Stimulated activated memory B cell treated with anti-CD40 and anti-IgM and Interleukin-4, amounts not matched to agents 10 μg/mL and 1 μg/mL and 100 μg/mL, for 72 hours (primary cell): ENCODE results near the gene GNAI2.
A peak's percentile ranks its signal among the peaks of the same experiment; 100 is the strongest.
"Not testable (repeated sequence)": the region's sequence is repeated elsewhere in the genome, so short reads cannot be mapped to it uniquely, and the experiment has no call there.

ENCODE experiments used
- ATAC-seq: fragments of 150-1000 bp; cut with Tn5 transposase; 2 replicates; pipeline ENCODE4 v1.10.0; 2021
- H3K27ac Mint-ChIP-seq: one replicate; pipeline ENCODE4 v1.8.0; 2022; ENCODE audit warnings: mild to moderate bottlenecking, mixed read lengths
- H3K27me3 Mint-ChIP-seq: one replicate; pipeline ENCODE4 v1.8.0; 2022; ENCODE audit warnings: mixed read lengths
- H3K36me3 Mint-ChIP-seq: one replicate; pipeline ENCODE4 v1.8.0; 2022; ENCODE audit warnings: mixed read lengths
- H3K4me1 Mint-ChIP-seq: one replicate; pipeline ENCODE4 v1.8.0; 2022; ENCODE audit warnings: mixed read lengths
- H3K4me3 Mint-ChIP-seq: one replicate; pipeline ENCODE4 v1.8.0; 2022; ENCODE audit warnings: mild to moderate bottlenecking, moderate library complexity, mixed read lengths
- H3K9me3 Mint-ChIP-seq: one replicate; pipeline ENCODE4 v1.8.0; 2022; ENCODE audit warnings: mixed read lengths

GNAI2 gene

DNA sequence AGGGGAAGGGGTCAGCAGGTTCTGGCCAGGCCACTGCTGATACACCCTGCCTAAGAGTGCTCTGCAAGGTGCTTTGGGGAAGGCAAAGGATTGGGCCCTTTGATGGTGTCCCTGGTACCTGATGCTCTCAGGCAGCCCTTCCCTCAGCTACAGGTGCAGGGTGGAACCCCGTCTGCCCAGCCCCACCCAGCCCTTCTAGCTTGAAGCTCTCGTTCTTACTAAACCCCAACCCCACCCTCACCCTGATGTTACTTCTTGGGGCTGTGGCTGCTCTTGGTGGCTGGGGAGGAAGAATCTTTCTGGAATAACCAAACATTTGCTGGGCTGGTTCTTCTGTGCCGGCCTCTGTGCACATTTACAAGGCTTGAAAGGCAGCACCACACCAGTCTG, 6.4 kb downstream of the GNAI2 start:
- H3K9me3 Mint-ChIP-seq: no peaks in the 10 kb centered on the region
- H3K27me3 Mint-ChIP-seq: no peaks in the 10 kb centered on the region
- peaks cover 96% of the 10 kb centered on the region for H3K4me1 Mint-ChIP-seq
- peak overlapping the region; percentile 95 for H3K27ac Mint-ChIP-seq
- peak overlapping the region; percentile 69 for H3K4me3 Mint-ChIP-seq
- H3K36me3 Mint-ChIP-seq: peaks cover 24% of the 10 kb centered on the region
- ATAC-seq: no peak

DNA sequence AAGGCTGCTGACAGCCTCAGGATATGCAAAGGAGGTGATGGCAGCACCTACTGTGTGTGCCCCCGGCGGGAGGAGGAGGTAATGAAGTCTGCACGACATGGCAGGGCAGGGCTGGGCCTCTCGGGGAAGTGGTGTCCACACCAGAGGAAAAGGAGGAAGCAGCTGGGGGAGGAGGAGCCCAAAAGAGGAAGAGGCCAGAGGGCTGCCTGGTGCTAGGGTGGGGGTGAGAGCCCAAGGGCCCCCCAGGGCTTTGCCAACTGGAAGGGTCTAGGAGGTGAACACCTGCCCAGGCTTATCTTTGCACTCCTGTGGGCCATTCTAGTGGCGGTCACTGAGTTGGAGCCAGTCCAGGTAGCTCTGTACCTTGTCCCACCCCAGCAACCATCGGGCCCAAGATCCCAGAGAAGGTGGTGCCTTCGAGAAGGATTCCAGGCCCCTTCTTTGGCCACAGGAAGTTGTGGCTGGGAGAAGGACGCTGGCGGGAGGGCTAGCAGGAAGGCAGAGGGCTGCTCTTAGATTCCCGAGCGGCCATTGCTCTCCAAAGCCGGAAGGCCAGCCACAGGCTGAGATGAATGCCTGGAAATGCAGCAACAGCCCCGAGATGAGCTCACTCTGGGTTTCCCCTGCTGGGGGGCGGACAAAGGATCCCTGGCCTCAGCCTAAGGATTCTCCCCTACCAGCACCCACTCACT, 7.0 kb downstream of the GNAI2 start:
- Mint-ChIP-seq H3K36me3 (peaks cover 17% of the 10 kb centered on the region), H3K27me3 (no peaks in the 10 kb centered on the region), H3K9me3 (no peaks in the 10 kb centered on the region), H3K4me1 (peaks cover 98% of the 10 kb centered on the region), H3K27ac (peak overlapping the region; percentile 95), H3K4me3 (peak overlapping the region; percentile 69)
- peak; percentile 79 for ATAC-seq

DNA sequence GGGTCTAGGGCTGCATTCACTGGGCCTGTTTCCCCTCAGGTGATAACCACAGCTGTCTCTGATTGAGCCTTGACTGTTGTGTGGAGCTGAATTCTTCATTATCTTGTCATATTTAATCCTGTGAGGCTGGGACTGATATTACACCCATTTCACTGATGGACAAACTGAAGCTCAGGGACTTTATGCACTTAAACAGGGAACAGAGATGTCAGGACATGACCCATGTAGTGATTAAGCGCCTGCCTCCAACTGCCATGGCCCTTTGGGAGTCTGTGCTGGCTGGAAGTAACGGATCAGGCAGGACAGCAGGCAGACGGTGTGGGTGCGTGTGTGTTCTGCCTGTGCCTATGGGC, 7.5 kb downstream of the GNAI2 start:
- ATAC-seq: no peak
- peak overlapping the region; percentile 95 for H3K27ac Mint-ChIP-seq
- peak overlapping the region; percentile 69 for H3K4me3 Mint-ChIP-seq
- no peaks in the 10 kb centered on the region for H3K9me3 Mint-ChIP-seq
- peaks cover 18% of the 10 kb centered on the region for H3K36me3 Mint-ChIP-seq
- H3K27me3 Mint-ChIP-seq: no peaks in the 10 kb centered on the region
- H3K4me1 Mint-ChIP-seq: peaks cover 97% of the 10 kb centered on the region

DNA sequence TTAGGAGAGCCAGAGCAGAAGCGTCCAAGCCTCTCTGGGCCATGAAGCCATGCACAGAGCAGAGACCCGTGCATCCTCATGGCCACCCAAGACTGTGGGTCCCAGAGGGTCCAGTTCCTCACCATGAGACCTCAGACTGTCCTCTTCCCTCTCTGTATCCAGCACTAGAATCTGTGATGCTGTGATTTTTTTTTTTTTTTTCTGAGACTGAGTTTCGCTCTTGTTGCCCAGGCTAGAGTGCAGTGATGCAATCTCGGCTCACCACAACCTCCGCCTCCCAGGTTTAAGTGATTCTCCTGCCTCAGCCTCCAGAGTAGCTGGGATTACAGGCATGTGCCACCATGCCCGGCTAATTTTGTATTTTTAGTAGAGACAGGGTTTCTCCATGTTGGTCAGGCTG, 8.8 kb downstream of the GNAI2 start:
- not testable (repeated sequence) for H3K9me3 Mint-ChIP-seq, ATAC-seq, H3K27me3 Mint-ChIP-seq
- peaks cover 13% of the 10 kb centered on the region for H3K36me3 Mint-ChIP-seq
- peaks cover 97% of the 10 kb centered on the region for H3K4me1 Mint-ChIP-seq
- peak overlapping the region; percentile 95 for H3K27ac Mint-ChIP-seq
- H3K4me3 Mint-ChIP-seq: peak overlapping the region; percentile 77

DNA sequence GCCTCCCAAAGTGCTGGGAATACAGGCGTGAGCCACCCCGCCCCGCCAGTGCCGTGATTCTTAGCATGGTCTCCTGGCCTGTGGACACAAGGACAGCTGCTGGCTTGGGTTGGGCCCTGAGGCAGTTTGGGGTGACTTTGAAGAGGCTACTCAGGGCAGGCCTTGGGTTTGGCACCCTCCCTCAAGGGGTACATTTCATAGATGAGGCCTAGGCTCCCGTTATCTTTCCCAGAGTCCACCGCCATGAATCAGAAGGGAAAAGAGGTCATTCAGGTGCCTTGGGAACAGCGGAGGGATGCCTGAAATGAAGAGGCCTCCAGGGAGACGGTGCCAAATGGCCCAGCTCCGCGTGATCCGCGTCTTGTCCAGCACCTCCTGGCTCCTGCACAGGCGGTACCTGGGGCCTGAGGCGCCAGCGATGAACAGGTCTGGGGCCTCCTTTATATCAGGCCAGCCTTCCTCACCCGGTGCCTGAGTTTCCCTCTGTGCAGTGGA, 9.3 kb downstream of the GNAI2 start:
- Mint-ChIP-seq H3K27me3 (no peaks in the 10 kb centered on the region), H3K36me3 (peaks cover 13% of the 10 kb centered on the region), H3K27ac (peak overlapping the region; percentile 95), H3K4me3 (peak overlapping the region; percentile 77), H3K4me1 (peaks cover 97% of the 10 kb centered on the region), H3K9me3 (no peaks in the 10 kb centered on the region)
- no peak for ATAC-seq

DNA sequence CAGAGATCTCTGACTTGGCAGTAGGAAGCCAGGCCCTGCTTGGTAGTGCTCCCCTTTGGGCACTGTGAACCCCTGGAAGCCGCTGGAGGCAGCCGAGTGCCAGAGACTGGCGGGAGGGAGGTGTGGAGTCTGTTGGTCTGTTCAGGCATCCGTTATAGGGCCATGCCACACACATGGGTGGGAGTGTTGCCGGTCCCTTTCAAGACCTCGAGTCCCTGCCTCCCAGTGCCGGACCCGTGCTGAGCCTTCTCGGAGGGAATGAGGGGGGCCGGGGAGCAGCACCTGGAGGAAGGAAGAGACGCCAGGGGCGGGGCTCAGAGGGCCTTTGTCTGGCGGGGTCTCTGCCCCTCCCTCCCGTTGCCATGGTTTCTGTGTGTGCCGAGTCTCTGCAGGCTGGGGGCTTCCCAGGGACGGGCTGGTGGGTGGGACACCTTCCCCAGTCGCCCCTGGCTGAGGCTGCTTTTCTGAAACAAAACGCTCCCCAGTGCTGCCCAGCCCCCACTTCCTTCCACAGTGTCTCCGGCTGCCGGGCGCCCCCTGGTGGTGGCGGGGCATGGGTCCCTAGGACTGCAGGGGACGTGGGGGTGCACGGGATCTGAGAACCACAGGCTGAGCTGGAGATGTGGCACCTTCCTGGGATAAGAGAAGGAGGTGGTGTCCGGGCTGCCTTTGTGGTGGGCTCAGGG, 10.0 kb downstream of the GNAI2 start:
- peaks cover 18% of the 10 kb centered on the region for H3K36me3 Mint-ChIP-seq
- peak overlapping the region; percentile 95 for H3K27ac Mint-ChIP-seq
- H3K4me3 Mint-ChIP-seq: peak overlapping the region; percentile 77
- H3K9me3 Mint-ChIP-seq: no peaks in the 10 kb centered on the region
- ATAC-seq: peak; percentile 91
- no peaks in the 10 kb centered on the region for H3K27me3 Mint-ChIP-seq
- H3K4me1 Mint-ChIP-seq: peaks cover 97% of the 10 kb centered on the region

DNA sequence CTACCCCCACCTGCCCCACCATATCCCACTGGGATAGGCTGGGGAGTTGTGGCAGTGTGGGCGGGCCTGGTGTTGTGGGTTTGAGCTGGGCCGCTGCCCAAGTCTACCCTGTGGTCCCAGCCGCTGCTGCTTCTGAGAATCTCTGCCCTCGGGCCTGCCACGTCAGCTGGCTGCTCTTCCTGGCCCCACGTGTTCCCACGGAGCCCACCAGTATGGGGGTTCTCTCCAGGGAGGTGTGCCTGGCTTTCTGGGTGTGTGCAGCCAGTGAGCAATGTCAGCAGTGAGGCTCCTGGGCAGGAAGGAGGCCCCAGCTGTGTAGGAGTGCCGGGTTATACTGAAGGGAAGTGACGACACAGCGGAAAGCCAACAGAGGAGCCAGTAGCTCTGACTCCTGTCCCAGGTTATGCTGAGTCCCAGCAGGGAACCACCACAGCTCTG, 10.5 kb downstream of the GNAI2 start:
- H3K4me1 Mint-ChIP-seq: peaks cover 97% of the 10 kb centered on the region
- H3K9me3 Mint-ChIP-seq: no peaks in the 10 kb centered on the region
- peak; percentile 76 for ATAC-seq
- H3K36me3 Mint-ChIP-seq: peaks cover 17% of the 10 kb centered on the region
- H3K27me3 Mint-ChIP-seq: no peaks in the 10 kb centered on the region
- H3K27ac Mint-ChIP-seq: peak overlapping the region; percentile 95
- H3K4me3 Mint-ChIP-seq: peak overlapping the region; percentile 77

DNA sequence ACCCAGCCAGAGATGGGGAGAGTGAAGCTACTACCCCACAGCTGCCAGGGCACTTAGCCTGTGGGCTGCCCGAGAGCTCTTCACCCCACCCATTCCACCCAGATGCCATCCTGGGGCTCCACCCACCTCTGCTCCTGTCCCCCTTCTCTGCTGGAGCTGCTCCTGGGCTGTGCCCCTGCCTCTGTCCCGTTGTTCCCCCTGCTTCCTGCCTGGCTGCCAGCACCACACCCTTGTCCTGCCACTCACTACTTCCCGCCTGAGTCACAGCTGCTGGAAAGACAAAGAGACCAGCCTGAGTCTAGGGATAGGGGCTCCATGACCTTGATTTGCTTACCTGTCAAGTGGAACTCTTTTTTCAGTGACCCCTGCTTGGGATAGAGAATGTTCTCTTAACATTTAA, 12.4 kb downstream of the GNAI2 start:
- H3K9me3 Mint-ChIP-seq: no peaks in the 10 kb centered on the region
- H3K36me3 Mint-ChIP-seq: peaks cover 18% of the 10 kb centered on the region
- H3K27ac Mint-ChIP-seq: peak overlapping the region; percentile 57
- ATAC-seq: no peak
- peaks cover 82% of the 10 kb centered on the region for H3K4me1 Mint-ChIP-seq
- no peak overlapping the region for H3K4me3 Mint-ChIP-seq
- H3K27me3 Mint-ChIP-seq: no peaks in the 10 kb centered on the region

DNA sequence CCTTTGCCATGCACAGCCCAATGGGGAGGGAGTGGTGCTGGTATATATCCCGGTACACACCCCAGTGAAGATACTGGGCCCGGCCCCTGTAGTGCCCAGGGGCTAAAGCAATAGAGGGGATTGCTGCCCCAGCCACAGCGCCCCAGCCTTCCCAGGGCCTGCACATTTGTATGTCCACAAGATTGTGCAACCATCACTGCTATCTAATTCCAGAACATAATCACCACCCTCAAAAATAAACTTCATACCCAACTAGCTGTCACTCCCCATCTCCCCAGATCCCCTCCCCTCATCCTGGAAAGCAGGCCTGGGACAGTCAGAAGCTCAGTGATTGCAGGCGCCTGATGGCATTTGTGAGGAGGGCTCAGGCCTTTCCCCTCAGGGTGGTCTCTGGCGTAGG, 13.5 kb downstream of the GNAI2 start:
- no peaks in the 10 kb centered on the region for H3K9me3 Mint-ChIP-seq
- H3K4me1 Mint-ChIP-seq: peaks cover 82% of the 10 kb centered on the region
- H3K27me3 Mint-ChIP-seq: no peaks in the 10 kb centered on the region
- no peak overlapping the region for H3K27ac Mint-ChIP-seq
- ATAC-seq: no peak
- no peak overlapping the region for H3K4me3 Mint-ChIP-seq
- peaks cover 25% of the 10 kb centered on the region for H3K36me3 Mint-ChIP-seq

DNA sequence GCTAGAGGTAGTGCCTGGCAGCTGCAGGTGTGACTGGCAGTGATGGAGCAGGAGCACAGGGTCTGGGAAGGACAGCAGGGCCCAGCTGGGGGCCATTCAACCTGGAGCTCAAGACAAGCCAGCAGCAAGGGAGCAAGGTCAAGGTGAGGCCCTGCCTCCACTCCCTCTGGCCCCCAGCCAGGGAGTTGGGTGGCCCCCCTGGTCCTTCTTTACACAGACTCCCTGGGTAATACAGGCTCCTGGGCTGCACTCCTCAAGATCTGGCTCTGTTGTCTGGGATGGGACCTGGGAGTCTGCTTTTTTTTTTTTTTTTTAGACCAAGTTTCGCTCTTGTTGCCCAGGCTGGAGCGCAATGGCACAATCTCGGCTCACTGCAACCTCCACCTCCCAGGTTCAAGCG, 14.5 kb downstream of the GNAI2 start:
- Mint-ChIP-seq H3K36me3 (peaks cover 30% of the 10 kb centered on the region), H3K9me3 (no peaks in the 10 kb centered on the region), H3K27me3 (no peaks in the 10 kb centered on the region), H3K4me3 (no peak overlapping the region), H3K27ac (peak overlapping the region; percentile 43), H3K4me1 (peaks cover 77% of the 10 kb centered on the region)
- ATAC-seq: no peak

DNA sequence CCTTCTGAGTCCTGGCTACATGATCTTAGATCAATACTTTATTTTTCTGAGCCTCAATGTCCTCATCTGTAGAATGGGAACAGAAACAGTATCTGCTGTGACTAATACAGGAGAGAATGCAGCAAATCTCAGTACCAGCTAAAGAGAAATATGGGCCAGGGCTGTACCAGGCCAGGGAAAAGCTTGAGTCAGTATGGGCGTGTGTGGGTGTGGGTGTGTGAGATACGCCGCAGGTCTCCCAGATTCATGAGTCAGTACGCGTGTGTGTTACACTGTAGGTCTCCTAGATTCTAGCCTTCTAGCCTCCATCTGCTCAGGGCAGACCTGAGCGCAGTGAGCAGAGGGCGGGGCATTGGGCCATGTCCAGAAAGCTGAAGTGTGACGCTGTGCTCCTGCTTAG, 15.2 kb downstream of the GNAI2 start:
- Mint-ChIP-seq H3K4me1 (peaks cover 70% of the 10 kb centered on the region), H3K4me3 (no peak overlapping the region), H3K27ac (no peak overlapping the region), H3K9me3 (no peaks in the 10 kb centered on the region), H3K27me3 (no peaks in the 10 kb centered on the region), H3K36me3 (peaks cover 30% of the 10 kb centered on the region)
- ATAC-seq: no peak

DNA sequence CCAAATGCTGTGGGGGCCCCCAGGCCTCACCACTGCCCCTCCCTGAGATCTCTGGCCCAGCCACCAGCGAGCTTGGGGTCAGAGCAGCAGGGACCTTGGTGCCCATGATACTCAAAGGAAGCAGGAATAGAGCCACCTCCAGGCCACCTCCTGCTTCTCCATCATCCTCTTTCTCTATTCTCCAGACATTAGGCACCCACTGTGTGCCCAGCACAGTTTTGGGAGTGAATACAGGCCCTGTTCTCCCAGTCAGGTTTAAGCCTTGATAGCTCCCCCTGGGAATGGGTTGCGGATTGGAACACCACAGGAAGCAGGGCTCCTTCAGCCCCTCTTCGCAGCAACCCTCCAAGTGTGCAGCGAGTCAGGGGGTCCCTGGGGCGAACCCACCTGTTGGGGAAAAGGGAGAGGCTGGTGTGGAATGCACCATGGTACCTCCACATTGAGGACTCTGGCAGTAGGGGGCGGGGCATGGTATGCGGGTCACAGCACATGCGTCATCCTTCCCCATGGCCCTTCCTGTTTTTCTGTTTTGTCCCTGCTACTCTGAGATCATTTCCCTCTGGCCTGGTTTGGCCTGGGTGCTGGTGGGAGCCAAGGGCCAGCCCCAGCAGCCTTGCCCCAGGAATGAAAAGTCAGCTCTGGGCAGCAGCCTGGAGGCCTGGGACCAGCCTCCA, 18.7 kb downstream of the GNAI2 start:
- Mint-ChIP-seq H3K4me1 (peaks cover 47% of the 10 kb centered on the region), H3K36me3 (peaks cover 55% of the 10 kb centered on the region), H3K27ac (peak overlapping the region; percentile 65), H3K9me3 (no peaks in the 10 kb centered on the region), H3K4me3 (no peak overlapping the region), H3K27me3 (no peaks in the 10 kb centered on the region)
- no peak for ATAC-seq

DNA sequence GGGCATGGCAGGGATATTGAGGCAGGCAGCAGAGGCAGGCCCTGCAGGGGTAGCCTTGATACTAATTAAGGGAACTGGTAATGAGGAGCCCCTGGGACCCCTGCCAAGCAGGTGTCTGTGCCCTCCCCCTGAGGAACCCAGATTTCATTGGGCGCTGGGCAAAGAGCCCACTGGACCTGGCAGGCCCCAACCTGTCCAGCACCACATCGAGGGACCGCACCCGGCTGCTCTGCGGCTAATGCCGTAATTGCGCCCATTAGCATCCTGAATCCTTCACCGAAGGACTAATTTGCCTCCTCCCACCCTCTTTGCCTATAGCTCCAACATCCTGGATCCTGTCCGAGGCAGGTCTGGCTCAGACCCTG, 19.2 kb downstream of the GNAI2 start:
- Mint-ChIP-seq H3K9me3 (no peaks in the 10 kb centered on the region), H3K4me1 (peaks cover 46% of the 10 kb centered on the region), H3K4me3 (no peak overlapping the region), H3K27ac (peak overlapping the region; percentile 65), H3K27me3 (no peaks in the 10 kb centered on the region), H3K36me3 (peaks cover 52% of the 10 kb centered on the region)
- no peak for ATAC-seq

DNA sequence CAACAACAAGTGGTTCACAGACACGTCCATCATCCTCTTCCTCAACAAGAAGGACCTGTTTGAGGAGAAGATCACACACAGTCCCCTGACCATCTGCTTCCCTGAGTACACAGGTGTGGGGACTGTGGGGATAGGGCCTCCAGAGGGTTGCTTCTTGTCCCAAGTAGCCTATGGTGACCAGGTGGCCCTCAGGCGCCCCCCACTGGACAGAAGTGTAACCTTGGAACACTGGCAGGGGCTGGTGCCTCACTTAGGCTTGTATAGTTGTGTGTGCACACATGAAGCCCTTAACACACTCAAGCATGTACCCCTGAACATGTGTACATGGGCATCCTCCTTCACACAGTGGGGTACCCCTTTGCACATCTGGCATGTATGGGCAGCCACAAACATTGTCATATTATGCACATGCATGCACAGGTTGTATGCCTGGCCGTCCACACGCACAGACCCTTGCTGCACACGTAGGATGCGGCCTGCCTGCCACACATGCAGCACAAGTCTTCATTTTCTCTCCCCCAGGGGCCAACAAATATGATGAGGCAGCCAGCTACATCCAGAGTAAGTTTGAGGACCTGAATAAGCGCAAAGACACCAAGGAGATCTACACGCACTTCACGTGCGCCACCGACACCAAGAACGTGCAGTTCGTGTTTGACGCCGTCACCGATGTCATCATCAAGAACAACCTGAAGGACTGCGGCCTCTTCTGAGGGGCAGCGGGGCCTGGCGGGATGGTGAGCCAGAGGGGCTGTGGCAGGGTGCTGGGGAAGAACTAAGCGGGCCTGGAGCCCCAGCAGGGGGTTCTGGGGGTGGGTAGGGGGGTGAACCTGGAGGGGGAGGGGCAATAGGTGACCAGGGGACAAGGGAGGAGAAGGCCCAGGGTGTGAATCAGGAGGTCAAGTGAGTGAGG, 21.2 kb downstream of the GNAI2 start:
- Mint-ChIP-seq H3K36me3 (peaks cover 43% of the 10 kb centered on the region), H3K4me1 (peaks cover 36% of the 10 kb centered on the region), H3K9me3 (no peaks in the 10 kb centered on the region), H3K4me3 (no peak overlapping the region), H3K27me3 (no peaks in the 10 kb centered on the region), H3K27ac (no peak overlapping the region)
- no peak for ATAC-seq
